ENCODE measurements around the gene MACROD2.
"Not testable (repeated sequence)": the region's sequence is repeated elsewhere in the genome, so short reads cannot be mapped to it uniquely, and the experiment has no call there.

Gene MACROD2

DNA sequence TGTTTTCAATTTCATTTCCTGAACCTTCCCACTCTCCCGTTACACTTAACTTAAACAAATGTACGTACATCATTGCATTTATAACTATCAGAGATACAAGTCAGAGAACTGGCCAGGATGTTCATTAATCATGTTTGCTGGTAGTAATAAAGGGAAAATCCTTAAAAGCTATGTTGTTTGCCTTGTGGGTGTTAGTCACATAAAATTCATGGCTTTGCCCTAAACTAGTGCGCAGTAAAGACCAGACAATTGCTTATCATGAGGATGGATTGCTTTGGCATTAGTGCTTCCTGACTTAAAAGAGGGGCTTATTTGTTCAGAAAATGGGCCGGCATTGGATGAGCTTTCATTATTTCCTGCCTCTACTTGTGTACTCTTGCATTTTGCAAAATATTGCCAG is 1379.4 kb downstream of the MACROD2 start:
- H3K27me3 ChIP-seq (ENCODE audit: low read length): no peaks in the 10 kb centered on the region
- H3K9me2 ChIP-seq (replicated peaks; ENCODE audit: insufficient read depth, low read length): no peaks in the 10 kb centered on the region
- H3K4me2 ChIP-seq (ENCODE audit: low read depth, low read length, poor library complexity, severe bottlenecking): no peak overlapping the region
- no peak overlapping the region for H3K9ac ChIP-seq (ENCODE audit: low read length)
- TF ChIP-seq EZH2phosphoT487 (conservative IDR thresholded peaks at IDR 0.05; ENCODE audit: low read length): no peak
- TF ChIP-seq, protein P1, sequence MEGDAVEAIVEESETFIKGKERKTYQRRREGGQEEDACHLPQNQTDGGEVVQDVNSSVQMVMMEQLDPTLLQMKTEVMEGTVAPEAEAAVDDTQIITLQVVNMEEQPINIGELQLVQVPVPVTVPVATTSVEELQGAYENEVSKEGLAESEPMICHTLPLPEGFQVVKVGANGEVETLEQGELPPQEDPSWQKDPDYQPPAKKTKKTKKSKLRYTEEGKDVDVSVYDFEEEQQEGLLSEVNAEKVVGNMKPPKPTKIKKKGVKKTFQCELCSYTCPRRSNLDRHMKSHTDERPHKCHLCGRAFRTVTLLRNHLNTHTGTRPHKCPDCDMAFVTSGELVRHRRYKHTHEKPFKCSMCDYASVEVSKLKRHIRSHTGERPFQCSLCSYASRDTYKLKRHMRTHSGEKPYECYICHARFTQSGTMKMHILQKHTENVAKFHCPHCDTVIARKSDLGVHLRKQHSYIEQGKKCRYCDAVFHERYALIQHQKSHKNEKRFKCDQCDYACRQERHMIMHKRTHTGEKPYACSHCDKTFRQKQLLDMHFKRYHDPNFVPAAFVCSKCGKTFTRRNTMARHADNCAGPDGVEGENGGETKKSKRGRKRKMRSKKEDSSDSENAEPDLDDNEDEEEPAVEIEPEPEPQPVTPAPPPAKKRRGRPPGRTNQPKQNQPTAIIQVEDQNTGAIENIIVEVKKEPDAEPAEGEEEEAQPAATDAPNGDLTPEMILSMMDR (IDR thresholded peaks at IDR 0.05; ENCODE audit: insufficient read depth, low read length, poor library complexity, severe bottlenecking): no peak
- no peak overlapping the region for H3K4me3 ChIP-seq (ENCODE audit: insufficient read depth, low read length, poor library complexity, severe bottlenecking)
- no peaks in the 10 kb centered on the region for H3K79me2 ChIP-seq (ENCODE audit: insufficient read depth, low read length)
- H4K20me1 ChIP-seq (ENCODE audit: low read depth, low read length): no peaks in the 10 kb centered on the region
- H3K36me3 ChIP-seq (ENCODE audit: low read length): no peaks in the 10 kb centered on the region
- H3F3A ChIP-seq (ENCODE audit: insufficient read depth): no peaks in the 10 kb centered on the region
- no peak overlapping the region for H2AFZ ChIP-seq (ENCODE audit: low read depth, low read length, severe bottlenecking)
- H3K27ac ChIP-seq (ENCODE audit: low read depth, low read length): no peak overlapping the region
- no peaks in the 10 kb centered on the region for H3K9me3 ChIP-seq (ENCODE audit: insufficient read depth, low read length)

DNA sequence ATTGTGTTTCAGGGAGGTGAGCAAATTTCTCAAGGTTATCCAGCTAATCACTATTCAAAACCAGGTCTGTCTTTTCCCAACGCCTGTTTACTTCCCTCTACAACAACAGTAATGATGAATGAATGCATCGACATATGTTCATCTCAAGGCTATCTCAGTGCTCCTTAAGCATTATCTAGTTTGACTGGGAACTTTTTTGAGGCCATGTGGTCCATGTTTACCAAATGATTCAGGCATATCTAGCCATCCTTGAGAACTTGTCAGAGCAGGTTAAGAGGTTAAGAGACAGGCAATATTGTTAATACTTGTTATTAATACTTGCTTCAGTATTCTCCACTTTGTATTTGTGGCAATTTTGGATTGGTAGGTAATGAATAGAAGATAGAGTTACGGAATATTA is 1380.5 kb downstream of the MACROD2 start:
- H3K36me3 ChIP-seq (ENCODE audit: low read length): no peaks in the 10 kb centered on the region
- no peak overlapping the region for H2AFZ ChIP-seq (ENCODE audit: low read depth, low read length, severe bottlenecking)
- no peaks in the 10 kb centered on the region for H3K9me3 ChIP-seq (ENCODE audit: insufficient read depth, low read length)
- no peak overlapping the region for H3K9ac ChIP-seq (ENCODE audit: low read length)
- H3K27me3 ChIP-seq (ENCODE audit: low read length): no peaks in the 10 kb centered on the region
- no peaks in the 10 kb centered on the region for H3F3A ChIP-seq (ENCODE audit: insufficient read depth)
- no peaks in the 10 kb centered on the region for H3K9me2 ChIP-seq (replicated peaks; ENCODE audit: insufficient read depth, low read length)
- H4K20me1 ChIP-seq (ENCODE audit: low read depth, low read length): no peaks in the 10 kb centered on the region
- H3K4me2 ChIP-seq (ENCODE audit: low read depth, low read length, poor library complexity, severe bottlenecking): no peak overlapping the region
- no peaks in the 10 kb centered on the region for H3K79me2 ChIP-seq (ENCODE audit: insufficient read depth, low read length)
- no peak overlapping the region for H3K27ac ChIP-seq (ENCODE audit: low read depth, low read length)
- TF ChIP-seq EZH2phosphoT487 (conservative IDR thresholded peaks at IDR 0.05; ENCODE audit: low read length): no peak
- TF ChIP-seq, protein P1 (IDR thresholded peaks at IDR 0.05; ENCODE audit: insufficient read depth, low read length, poor library complexity, severe bottlenecking): no peak
- no peak overlapping the region for H3K4me3 ChIP-seq (ENCODE audit: insufficient read depth, low read length, poor library complexity, severe bottlenecking)

DNA sequence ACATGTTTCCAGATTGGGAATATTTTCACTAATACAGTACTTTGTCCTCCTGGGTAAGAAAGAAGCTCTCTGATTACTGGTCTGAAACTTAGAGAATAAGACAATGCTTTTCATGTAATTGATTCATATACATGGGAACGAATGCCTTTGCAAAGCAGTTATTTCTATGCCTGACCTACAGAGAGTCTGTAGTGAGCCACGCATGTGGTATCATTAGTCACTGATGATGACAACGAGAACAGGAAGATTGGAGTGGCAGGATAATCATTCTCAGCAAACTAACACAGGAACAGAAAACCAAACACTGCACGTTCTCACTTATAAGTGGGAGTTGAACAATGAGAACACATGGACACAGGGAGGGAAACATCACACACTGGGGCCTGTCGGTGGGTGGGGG is 1382.3 kb downstream of the MACROD2 start:
- H3K4me2 ChIP-seq (ENCODE audit: low read depth, low read length, poor library complexity, severe bottlenecking); H3F3A ChIP-seq (ENCODE audit: insufficient read depth); H3K9me2 ChIP-seq (replicated peaks; ENCODE audit: insufficient read depth, low read length); H2AFZ ChIP-seq (ENCODE audit: low read depth, low read length, severe bottlenecking); H3K9me3 ChIP-seq (ENCODE audit: insufficient read depth, low read length); H3K27me3 ChIP-seq (ENCODE audit: low read length); H3K36me3 ChIP-seq (ENCODE audit: low read length); H3K9ac ChIP-seq (ENCODE audit: low read length); H3K4me3 ChIP-seq (ENCODE audit: insufficient read depth, low read length, poor library complexity, severe bottlenecking); H3K27ac ChIP-seq (ENCODE audit: low read depth, low read length); H4K20me1 ChIP-seq (ENCODE audit: low read depth, low read length); H3K79me2 ChIP-seq (ENCODE audit: insufficient read depth, low read length): not testable (repeated sequence)

DNA sequence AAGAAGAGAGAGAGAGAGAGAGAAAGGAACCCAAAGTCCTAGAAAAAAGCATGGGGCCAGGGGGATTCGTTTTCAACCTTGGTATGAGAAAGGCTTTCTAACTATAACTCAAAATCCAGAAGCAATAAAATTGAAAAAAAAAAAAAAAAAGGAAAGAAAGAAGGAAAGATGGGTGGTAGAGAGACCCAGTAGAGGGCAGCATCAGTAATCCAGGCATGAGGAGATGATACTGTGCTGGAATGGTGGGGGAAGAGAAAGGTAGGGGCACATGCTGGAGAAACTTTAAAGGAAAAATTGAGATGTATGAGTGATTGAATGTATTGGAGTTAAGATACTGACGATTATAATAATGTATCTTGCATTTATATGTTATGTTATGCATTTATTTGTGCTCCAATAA is 1382.8 kb downstream of the MACROD2 start:
- no peaks in the 10 kb centered on the region for H4K20me1 ChIP-seq (ENCODE audit: low read depth, low read length)
- no peak overlapping the region for H2AFZ ChIP-seq (ENCODE audit: low read depth, low read length, severe bottlenecking)
- H3K4me3 ChIP-seq (ENCODE audit: insufficient read depth, low read length, poor library complexity, severe bottlenecking): no peak overlapping the region
- no peaks in the 10 kb centered on the region for H3K9me3 ChIP-seq (ENCODE audit: insufficient read depth, low read length)
- H3K4me2 ChIP-seq (ENCODE audit: low read depth, low read length, poor library complexity, severe bottlenecking): no peak overlapping the region
- TF ChIP-seq, protein P1 (IDR thresholded peaks at IDR 0.05; ENCODE audit: insufficient read depth, low read length, poor library complexity, severe bottlenecking): no peak
- no peak for TF ChIP-seq EZH2phosphoT487 (conservative IDR thresholded peaks at IDR 0.05; ENCODE audit: low read length)
- no peaks in the 10 kb centered on the region for H3K27me3 ChIP-seq (ENCODE audit: low read length)
- no peaks in the 10 kb centered on the region for H3K79me2 ChIP-seq (ENCODE audit: insufficient read depth, low read length)
- H3F3A ChIP-seq (ENCODE audit: insufficient read depth): no peaks in the 10 kb centered on the region
- H3K36me3 ChIP-seq (ENCODE audit: low read length): no peaks in the 10 kb centered on the region
- no peak overlapping the region for H3K27ac ChIP-seq (ENCODE audit: low read depth, low read length)
- no peak overlapping the region for H3K9ac ChIP-seq (ENCODE audit: low read length)
- H3K9me2 ChIP-seq (replicated peaks; ENCODE audit: insufficient read depth, low read length): no peaks in the 10 kb centered on the region
